Keratinocyte (primary cell): ENCODE data around the gene FAM78A. TPM values are rescaled to one million over a fixed set of nuclear protein-coding genes. Genes with fewer than 3 reads are reported as not detected.

Experiments used
- DNase-seq: peaks from one replicate; pipeline ENCODE4 v3.0.0-alpha.2; 2011; ENCODE audit warnings: low read depth, missing footprints, low spot score
- FAIRE-seq: peaks from 2 replicates; lab custom pipeline; 2011; peaks lifted over from hg19 to GRCh38; lab: Jason Lieb, UNC
- H2AFZ ChIP-seq: 2 replicates; pipeline ENCODE4 v1.6.0; 2012; ENCODE audit warnings: low read length, control low read depth, inconsistent platforms; ENCODE audit not compliant: control insufficient read depth
- H3K27ac ChIP-seq: 2 replicates; pipeline ENCODE4 v1.5.1; 2011; ENCODE audit warnings: low read length; ENCODE audit not compliant: control insufficient read depth, insufficient read depth
- H3K27me3 ChIP-seq: 3 replicates; pipeline ENCODE4 v1.6.0; 2011; ENCODE audit warnings: low read length; ENCODE audit not compliant: control insufficient read depth, insufficient read depth; ENCODE audit errors: extremely low read depth
- H3K36me3 ChIP-seq, 2 experiments: 2 replicates in 1 of 2; 3 replicates in 1 of 2; pipeline ENCODE4 v1.5.1; 2011; ENCODE audit warnings: low read length in 2 of 2, mild to moderate bottlenecking in 1 of 2; ENCODE audit not compliant: control insufficient read depth in 2 of 2, insufficient read depth in 2 of 2; ENCODE audit errors: extremely low read depth in 1 of 2
- H3K4me1 ChIP-seq: 3 replicates; pipeline ENCODE4 v1.5.1; 2011; ENCODE audit warnings: low read length; ENCODE audit not compliant: control insufficient read depth, insufficient read depth; ENCODE audit errors: extremely low read depth
- H3K4me2 ChIP-seq: 3 replicates; pipeline ENCODE4 v1.6.0; 2011; ENCODE audit warnings: low read depth, low read length; ENCODE audit not compliant: control insufficient read depth, insufficient read depth; ENCODE audit errors: extremely low read depth
- H3K4me3 ChIP-seq, 3 experiments: fragments of 200-600 bp in 1 of 3; sonication (generic) in 1 of 3; 2 replicates in 2 of 3; 3 replicates in 1 of 3; pipeline ENCODE4 v1.5.1; 2011 to 2016; ENCODE audit warnings: low read length in 3 of 3, mild to moderate bottlenecking in 3 of 3, control low read depth in 2 of 3, inconsistent platforms in 1 of 3, low read depth in 1 of 3, mixed read lengths in 1 of 3, mixed run types in 1 of 3, moderate library complexity in 1 of 3; ENCODE audit not compliant: control insufficient read depth in 2 of 3, insufficient read depth in 2 of 3; ENCODE audit errors: extremely low read depth in 1 of 3
- H3K79me2 ChIP-seq: 2 replicates; pipeline ENCODE4 v1.6.0; 2012; ENCODE audit warnings: low read length; ENCODE audit not compliant: control insufficient read depth, insufficient read depth
- H3K9ac ChIP-seq: 3 replicates; pipeline ENCODE4 v1.6.0; 2011; ENCODE audit warnings: low read length; ENCODE audit not compliant: control insufficient read depth, insufficient read depth; ENCODE audit errors: extremely low read depth
- H3K9me1 ChIP-seq: 3 replicates; pipeline ENCODE4 v1.6.0; 2011; ENCODE audit warnings: low read length; ENCODE audit not compliant: control insufficient read depth, insufficient read depth; ENCODE audit errors: extremely low read depth
- H3K9me3 ChIP-seq: 2 replicates; pipeline ENCODE4 v1.5.1; 2012; ENCODE audit warnings: low read depth, low read length; ENCODE audit not compliant: control insufficient read depth
- H4K20me1 ChIP-seq: 3 replicates; pipeline ENCODE4 v1.6.0; 2011; ENCODE audit warnings: low read length; ENCODE audit not compliant: control insufficient read depth, insufficient read depth; ENCODE audit errors: extremely low read depth
- EZH2 ChIP-seq: IDR thresholded peaks from one replicate; pipeline ENCODE4 v1.6.1; 2012; ENCODE audit warnings: inconsistent platforms, mild to moderate bottlenecking, low read length, moderate library complexity
- dilution Hi-C: fragments of 300-500 bp; cut with MboI; formaldehyde crosslinking; loops from one replicate; pipeline ENCODE4 v1.7.0; 2020; ENCODE audit warnings: low sequenced_read_pairs; ENCODE audit not compliant: extremely low pct_ligation_motif_present
- polyA plus RNA-seq, 5 experiments: library from polyadenylated mRNA; depleted of rRNA in 3 of 5; stranded (reverse) in 3 of 5; stranded (forward) in 1 of 5; unstranded in 1 of 5; fragments of >200 nt; gene quantifications; 1 replicate in 1 of 5; 2 replicates in 3 of 5; 3 replicates in 1 of 5; pipeline versions ENCODE4 v1.2.1 to v1.2.3, GENCODE V29; 2011 to 2012; ENCODE audit warnings: missing spikeins in 2 of 5, low read depth in 1 of 5, low replicate concordance in 1 of 5
- TF ChIP-seq, protein P1 (sequence below), 3 experiments: IDR thresholded peaks in 1 of 3; conservative IDR thresholded peaks in 1 of 3; optimal IDR thresholded peaks in 1 of 3; 2 replicates in 2 of 3; 3 replicates in 1 of 3; pipeline versions ENCODE3 to v1.5.1; 2011; ENCODE audit warnings: low read length in 3 of 3, mild to moderate bottlenecking in 3 of 3, moderate library complexity in 2 of 3, control low read depth in 1 of 3, inconsistent platforms in 1 of 3; ENCODE audit not compliant: insufficient read depth in 2 of 3; ENCODE audit errors: extremely low read depth in 1 of 3

The FAM78A gene
- polyA plus RNA-seq, 1 donor (not counting 4 experiments of a cell fraction or from before 2014, with no cell fraction given), result 0.25 TPM

DNA sequence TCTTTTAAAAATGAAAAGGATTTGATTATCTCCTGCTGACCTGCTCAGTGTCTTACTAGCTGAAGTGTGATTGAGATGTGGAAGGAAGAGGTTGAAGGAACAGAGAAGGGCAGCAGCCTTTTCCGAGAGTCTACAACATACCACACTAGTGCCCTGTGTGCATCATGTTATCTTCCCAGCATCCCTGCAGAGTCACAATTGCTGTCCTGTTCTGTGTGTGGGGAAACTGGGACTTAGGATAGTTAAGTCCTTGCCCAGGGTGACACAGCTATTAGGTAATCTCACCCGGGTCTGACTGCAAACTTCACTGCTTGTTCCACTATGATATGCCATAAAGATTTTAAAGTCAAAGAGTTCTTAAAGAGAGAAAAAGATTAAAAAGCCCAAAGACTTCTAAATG lies 55.8 kb downstream of the FAM78A start:
- Histone ChIP-seq H3K4me3 (no peak overlapping the region), H3K9me3 (no peaks in the 10 kb centered on the region), H3K9ac (no peak overlapping the region), H3K27ac (no peak overlapping the region), H3K9me1 (no peaks in the 10 kb centered on the region), H3K4me2 (no peak overlapping the region), H3K27me3 (no peaks in the 10 kb centered on the region), H3K4me1 (no peaks in the 10 kb centered on the region), H4K20me1 (no peaks in the 10 kb centered on the region), H3K79me2 (no peaks in the 10 kb centered on the region), H2AFZ (no peak overlapping the region), H3K36me3 (peaks cover 6 to 9% of the 10 kb centered on the region in 2 experiments)
- dilution Hi-C loops, result no loop called here
- DNase-seq (no peak), FAIRE-seq (no peak)
- no peak for TF ChIP-seq EZH2
- TF ChIP-seq, protein P1, sequence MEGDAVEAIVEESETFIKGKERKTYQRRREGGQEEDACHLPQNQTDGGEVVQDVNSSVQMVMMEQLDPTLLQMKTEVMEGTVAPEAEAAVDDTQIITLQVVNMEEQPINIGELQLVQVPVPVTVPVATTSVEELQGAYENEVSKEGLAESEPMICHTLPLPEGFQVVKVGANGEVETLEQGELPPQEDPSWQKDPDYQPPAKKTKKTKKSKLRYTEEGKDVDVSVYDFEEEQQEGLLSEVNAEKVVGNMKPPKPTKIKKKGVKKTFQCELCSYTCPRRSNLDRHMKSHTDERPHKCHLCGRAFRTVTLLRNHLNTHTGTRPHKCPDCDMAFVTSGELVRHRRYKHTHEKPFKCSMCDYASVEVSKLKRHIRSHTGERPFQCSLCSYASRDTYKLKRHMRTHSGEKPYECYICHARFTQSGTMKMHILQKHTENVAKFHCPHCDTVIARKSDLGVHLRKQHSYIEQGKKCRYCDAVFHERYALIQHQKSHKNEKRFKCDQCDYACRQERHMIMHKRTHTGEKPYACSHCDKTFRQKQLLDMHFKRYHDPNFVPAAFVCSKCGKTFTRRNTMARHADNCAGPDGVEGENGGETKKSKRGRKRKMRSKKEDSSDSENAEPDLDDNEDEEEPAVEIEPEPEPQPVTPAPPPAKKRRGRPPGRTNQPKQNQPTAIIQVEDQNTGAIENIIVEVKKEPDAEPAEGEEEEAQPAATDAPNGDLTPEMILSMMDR (optimal IDR thresholded peaks at IDR 0.05 in 1 of 3, IDR thresholded peaks at IDR 0.05 in 1 of 3, conservative IDR thresholded peaks at IDR 0.05 in 1 of 3; ENCODE audit: extremely low read depth in 1 of 3, insufficient read depth in 2 of 3, low read length in 3 of 3), result no peak

DNA sequence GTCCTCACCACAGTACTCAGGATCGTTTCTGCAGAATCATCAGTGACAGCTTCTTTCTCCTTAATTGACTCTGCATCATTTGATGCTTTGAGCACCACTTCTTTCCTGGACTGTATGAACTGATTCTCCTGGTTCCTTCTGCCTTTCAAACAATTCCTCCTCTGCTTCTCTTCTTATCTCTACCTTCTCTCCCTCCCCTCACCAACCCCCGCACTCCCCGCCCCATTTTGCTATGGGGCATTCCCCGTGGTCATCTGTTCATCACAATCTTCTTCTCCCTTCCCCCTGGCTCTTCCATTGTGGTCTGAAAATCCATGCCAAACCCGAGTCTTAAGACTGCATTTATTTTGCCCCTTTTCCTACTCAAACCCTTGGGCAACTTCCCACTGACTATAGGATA lies 57.9 kb downstream of the FAM78A start:
- H2AFZ ChIP-seq, result no peak overlapping the region
- TF ChIP-seq, protein P1 (optimal IDR thresholded peaks at IDR 0.05 in 1 of 3, IDR thresholded peaks at IDR 0.05 in 1 of 3, conservative IDR thresholded peaks at IDR 0.05 in 1 of 3; ENCODE audit: extremely low read depth in 1 of 3, insufficient read depth in 2 of 3, low read length in 3 of 3), result no peak
- TF ChIP-seq EZH2, result no peak
- FAIRE-seq (no peak), DNase-seq (no peak)
- peaks cover 5 to 10% of the 10 kb centered on the region in 2 experiments for H3K36me3 ChIP-seq
- no peak overlapping the region for H3K4me3 ChIP-seq
- no peak overlapping the region for H3K9ac ChIP-seq
- H4K20me1 ChIP-seq, result no peaks in the 10 kb centered on the region
- dilution Hi-C loops, result no loop called here
- no peaks in the 10 kb centered on the region for H3K9me3 ChIP-seq
- no peaks in the 10 kb centered on the region for H3K4me1 ChIP-seq
- H3K4me2 ChIP-seq, result no peak overlapping the region
- no peaks in the 10 kb centered on the region for H3K9me1 ChIP-seq
- no peak overlapping the region for H3K27ac ChIP-seq
- H3K79me2 ChIP-seq, result no peaks in the 10 kb centered on the region
- H3K27me3 ChIP-seq, result no peaks in the 10 kb centered on the region
